Mesothelial cell of epicardium (in vitro differentiated cells): Measurements from ENCODE around the gene SOX10. TPM values are rescaled to one million over a fixed set of nuclear protein-coding genes. Genes with fewer than 3 reads are reported as not detected.

Experiments used
- DNase-seq, 2 experiments: peaks; one replicate each; pipeline ENCODE4 v3.0.0; 2021; ENCODE audit warnings: low spot score in 2 of 2; ENCODE audit not compliant: unreplicated experiment in 2 of 2
- H3K27ac Mint-ChIP-seq: 2 replicates; pipeline ENCODE4 v1.8.0; 2021; ENCODE audit warnings: mixed read lengths
- H3K27me3 Mint-ChIP-seq: 2 replicates; pipeline ENCODE4 v1.8.0; 2021; ENCODE audit warnings: low read depth, mixed read lengths
- H3K36me3 Mint-ChIP-seq: 2 replicates; pipeline ENCODE4 v1.8.0; 2021; ENCODE audit warnings: mixed read lengths
- H3K4me1 Mint-ChIP-seq: 2 replicates; pipeline ENCODE4 v1.8.0; 2021; ENCODE audit warnings: mixed read lengths
- H3K4me3 Mint-ChIP-seq: 2 replicates; pipeline ENCODE4 v1.8.0; 2021; ENCODE audit warnings: mild to moderate bottlenecking, moderate library complexity, mixed read lengths
- H3K9me3 Mint-ChIP-seq: 2 replicates; pipeline ENCODE4 v1.8.0; 2021; ENCODE audit warnings: mixed read lengths
- CTCF ChIP-seq: fragments of 200-600 bp; sonication (generic); IDR thresholded peaks from one replicate; pipeline ENCODE4 v1.5.0; 2021; ENCODE audit warnings: antibody characterized with exemption; ENCODE audit not compliant: unreplicated experiment
- microRNA-seq: library from miRNA; unstranded; fragments of <30 nt; microRNA quantifications from one replicate; pipeline ENCODE4 v1.2.0, GENCODE V29; 2021; ENCODE audit warnings: inconsistent platforms, mixed read lengths
- total RNA-seq: library from RNA; stranded (reverse); gene quantifications from 3 replicates; pipeline ENCODE4 v1.2.1, GENCODE V29; 2021

The SOX10 gene
- total RNA-seq, 1 donor from 2014 or later: 0.09 TPM

DNA sequence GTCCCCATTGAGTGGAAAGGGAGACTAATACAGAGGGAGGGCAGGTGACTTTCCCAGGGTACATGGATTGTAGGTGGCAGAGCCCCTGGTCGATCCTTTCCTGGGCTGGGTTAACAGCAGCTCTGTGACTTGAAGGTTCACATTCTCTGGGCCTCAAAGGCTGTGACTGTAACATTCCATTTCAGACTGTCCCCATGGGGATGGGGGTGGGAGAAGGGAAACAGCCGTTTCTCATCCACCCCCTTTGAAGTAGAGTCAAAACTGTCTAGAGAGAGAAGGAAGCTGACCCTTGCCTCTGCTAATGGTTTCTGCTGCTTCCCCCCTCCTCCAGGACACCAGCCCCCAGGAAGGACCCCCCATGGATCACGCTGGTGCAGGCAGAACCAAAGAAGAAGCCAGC is 59.0 kb downstream of the SOX10 start:
- H3K27ac Mint-ChIP-seq: no peak overlapping the region

GRCh38 chr22:37924386-37925065 is 59.8 kb downstream of the SOX10 start:
- Mint-ChIP-seq H3K4me1 (no peaks in the 10 kb centered on the region), H3K27me3 (no peaks in the 10 kb centered on the region), H3K4me3 (no peak overlapping the region), H3K36me3 (peaks cover 18% of the 10 kb centered on the region), H3K9me3 (no peaks in the 10 kb centered on the region), H3K27ac (no peak overlapping the region)
- no peak for DNase-seq
- no peak for TF ChIP-seq CTCF

More for the DNA sequence above, 59.0 kb downstream of the SOX10 start:
- no peak for DNase-seq
- no peak for TF ChIP-seq CTCF
- Mint-ChIP-seq H3K36me3 (peaks cover 14% of the 10 kb centered on the region), H3K9me3 (no peaks in the 10 kb centered on the region), H3K4me3 (no peak overlapping the region), H3K4me1 (no peaks in the 10 kb centered on the region), H3K27me3 (no peaks in the 10 kb centered on the region)

GRCh38 chr22:37923927-37924326 is 60.4 kb downstream of the SOX10 start:
- Mint-ChIP-seq H3K27ac (no peak overlapping the region), H3K27me3 (no peaks in the 10 kb centered on the region)

More at GRCh38 chr22:37923927-37924326, 60.4 kb downstream of the SOX10 start:
- Mint-ChIP-seq H3K4me3 (no peak overlapping the region), H3K36me3 (peaks cover 13% of the 10 kb centered on the region), H3K9me3 (no peaks in the 10 kb centered on the region), H3K4me1 (no peaks in the 10 kb centered on the region)
- DNase-seq: no peak
- TF ChIP-seq CTCF: no peak

Small RNA genes lying within 50 kb of the gene (microRNA-seq; reads per million reads assigned to microRNA genes)
- gene MIR4534: not detected
- 2.3 reads per million for gene MIR6820

Other genes with a start within 250 kb of the SOX10 start
- gene GCAT, start 176.6 kb downstream of the SOX10 start, total RNA-seq: 9.8 to 13.2 TPM (median 12.5 TPM) in 3 replicates
- gene GALR3, start 161.2 kb downstream of the SOX10 start, total RNA-seq: 0.22 to 0.31 TPM in 2 of 3 replicates, not detected in the other
- gene ANKRD54, start 140.2 kb downstream of the SOX10 start, total RNA-seq: 16.1 to 18.4 TPM (median 17.1 TPM) in 3 replicates
- gene EIF3L, start 135.1 kb downstream of the SOX10 start, total RNA-seq: 633 to 642 TPM (median 639 TPM) in 3 replicates
- gene MICALL1, start 78.3 kb downstream of the SOX10 start, total RNA-seq: 47.2 to 51.7 TPM (median 48.2 TPM) in 3 replicates
- 0.31 to 0.40 TPM in 2 of 3 replicates, not detected in the other for gene C22orf23, start 31.0 kb downstream of the SOX10 start, total RNA-seq
- 63.8 to 70.0 TPM (median 66.3 TPM) in 3 replicates for gene POLR2F, start 30.9 kb downstream of the SOX10 start, total RNA-seq
- 69.3 to 75.6 TPM (median 74.3 TPM) in 3 replicates for gene PICK1, start 72.8 kb upstream of the SOX10 start, total RNA-seq
- 0.14 to 0.60 TPM (median 0.18 TPM) in 3 replicates for gene SLC16A8, start 99.6 kb upstream of the SOX10 start, total RNA-seq
- gene BAIAP2L2, start 126.1 kb upstream of the SOX10 start, total RNA-seq: 1.6 to 1.9 TPM (median 1.7 TPM) in 3 replicates
- 88.2 to 91.9 TPM (median 88.6 TPM) in 3 replicates for gene PLA2G6, start 197.3 kb upstream of the SOX10 start, total RNA-seq
- 33.4 to 35.3 TPM (median 34.1 TPM) in 3 replicates for gene MAFF, start 217.4 kb upstream of the SOX10 start, total RNA-seq